Adrenal gland (tissue), 12 donors: ENCODE measurements around the gene DLG2. TPM values are rescaled to one million over a fixed set of nuclear protein-coding genes. Genes with fewer than 3 reads are reported as not detected.

Experiments used
- DNase-seq, 7 donors: peaks; one replicate each; pipeline ENCODE4 v3.0.0-alpha.2; 2019 to 2020
- H3K27ac ChIP-seq, 5 donors: fragments of 200-600 bp; sonication (generic) in 4 of 5; 1 replicate in 3 of 5; 2 replicates in 2 of 5; pipeline versions ENCODE4 v1.5.1 to v1.8.0; 2016 to 2020; ENCODE audit warnings: mild to moderate bottlenecking in 1 of 5
- H3K27me3 ChIP-seq: fragments of 200-600 bp; 2 replicates; pipeline ENCODE4 v1.8.0; 2021
- H3K36me3 ChIP-seq, 2 donors: fragments of 200-600 bp; replicated peaks in 1 of 2; 1 replicate in 1 of 2; 2 replicates in 1 of 2; pipeline versions ENCODE4 v1.5.1 to v1.8.0; 2018 to 2022
- H3K4me1 ChIP-seq, 2 donors: fragments of 200-600 bp; replicated peaks in 1 of 2; 1 replicate in 1 of 2; 2 replicates in 1 of 2; pipeline versions ENCODE4 v1.5.1 to v1.8.0; 2018 to 2021
- H3K4me3 ChIP-seq, 4 donors: fragments of 200-600 bp; sonication (generic) in 3 of 4; one replicate each; pipeline ENCODE4 v1.5.1; 2016 to 2018
- H3K9me3 ChIP-seq, 3 donors: fragments of 200-600 bp; sonication (generic) in 1 of 3; replicated peaks in 1 of 3; 1 replicate in 2 of 3; 2 replicates in 1 of 3; pipeline versions ENCODE4 v1.5.1 to v1.8.0; 2016 to 2021
- CTCF ChIP-seq, 6 experiments: fragments of 450-650 bp in 4 of 6; fragments of 200-600 bp in 2 of 6; sonication (generic) in 1 of 6; IDR thresholded peaks; 1 replicate in 5 of 6; 2 replicates in 1 of 6; pipeline versions ENCODE4 v1.5.1 to v1.8.0; 2016 to 2021; ENCODE audit warnings: antibody characterized with exemption in 6 of 6, mild to moderate bottlenecking in 2 of 6, moderate library complexity in 1 of 6
- POLR2A ChIP-seq, 2 donors: fragments of 450-650 bp; IDR thresholded peaks; one replicate each; pipeline ENCODE4 v1.6.1; 2017; ENCODE audit warnings: antibody characterized with exemption in 2 of 2, mild to moderate bottlenecking in 2 of 2, moderate library complexity in 1 of 2
- WGBS, 4 donors: extraction: QIAGEN DNeasy Blood & Tissue Kit in 2 of 4; methylation state at CpG; one replicate each; pipeline versions ENCODE4 v1.1.5 to v1.1.7; 2013 to 2017; 5-methylcytosine and 5-hydroxymethylcytosine counted together
- intact Hi-C, 2 donors: fragments of 100-400 bp; cut with DNase I; formaldehyde crosslinking; loops; one replicate each; pipeline versions ENCODE4 v1.14.1 to v1.15.0; 2022 to 2023
- polyA plus RNA-seq, 3 donors: library from polyadenylated mRNA; stranded (reverse); fragments of 200-250 nt in 2 of 3; fragments of 350-450 nt in 1 of 3; fragmentation: Illumina TruSeq in 1 of 3; extraction: RNeasy Lipid Tissue Mini Kit (QIAGEN cat#74804) in 1 of 3; gene quantifications; one replicate each; pipeline ENCODE4 v1.2.3, GENCODE V29; 2013 to 2014
- total RNA-seq, 9 donors: library from RNA; depleted of rRNA in 4 of 9; stranded (reverse); fragments of >200 nt in 4 of 9; fragments of 120-200 nt in 1 of 9; fragmentation: NEBNext Ultra II Directional in 1 of 9; extraction: Animal tissue kit (Norgen Biotek cat#: 25700) in 1 of 9; gene quantifications; one replicate each; pipeline versions ENCODE4 v1.1.0 to v1.2.4, GENCODE V29; 2013 to 2023
- donor health status: healthy with polysubstance abuse.
- donor health status: Bipolar disorder and iron deficiency.
- donor health status: DM: yes; HTN: yes; CAD: no.
- donor health status: DM: no; HTN: no; CAD: no.
- donor health status: DM: no; HTN: no; CAD: no.
- donor health status: DM: yes; HTN: yes; CAD: no.

DLG2 gene
- total and polyA plus RNA-seq, 12 donors, result 8.3 to 101 (median 37.5) TPM

- peak in 1 of 7 donors; percentile 14 for DNase-seq
- no peaks in the 10 kb centered on the region for H3K27me3 ChIP-seq
- intact Hi-C loops, result loop anchor here in 1 of 2 donors (5.0 kb wide), 1 partner anchor 33 kb away; no protein-coding TSS in a partner anchor
- WGBS, 4 donors, result 1 to 2% (median 1%) methylated on average over 13 of the region's 13 CpGs
- no peaks in the 10 kb centered on the region for H3K9me3 ChIP-seq
- no peaks in the 10 kb centered on the region for H3K36me3 ChIP-seq
- H3K4me1 ChIP-seq, result peaks cover 10 to 35% of the 10 kb centered on the region in 2 donors
- H3K27ac ChIP-seq, result peak overlapping the region in 4 of 5 donors; percentile 60 to 95 (median 84)
- no peak for TF ChIP-seq CTCF (IDR thresholded peaks at IDR 0.05)
- no peak for TF ChIP-seq POLR2A (IDR thresholded peaks at IDR 0.05)
- peak overlapping the region in 3 of 4 donors; percentile 19 to 79 (median 79) for H3K4me3 ChIP-seq
Observed at GRCh38 chr11:85628771-85629341, 1.7 kb upstream of the DLG2 start.

DNA sequence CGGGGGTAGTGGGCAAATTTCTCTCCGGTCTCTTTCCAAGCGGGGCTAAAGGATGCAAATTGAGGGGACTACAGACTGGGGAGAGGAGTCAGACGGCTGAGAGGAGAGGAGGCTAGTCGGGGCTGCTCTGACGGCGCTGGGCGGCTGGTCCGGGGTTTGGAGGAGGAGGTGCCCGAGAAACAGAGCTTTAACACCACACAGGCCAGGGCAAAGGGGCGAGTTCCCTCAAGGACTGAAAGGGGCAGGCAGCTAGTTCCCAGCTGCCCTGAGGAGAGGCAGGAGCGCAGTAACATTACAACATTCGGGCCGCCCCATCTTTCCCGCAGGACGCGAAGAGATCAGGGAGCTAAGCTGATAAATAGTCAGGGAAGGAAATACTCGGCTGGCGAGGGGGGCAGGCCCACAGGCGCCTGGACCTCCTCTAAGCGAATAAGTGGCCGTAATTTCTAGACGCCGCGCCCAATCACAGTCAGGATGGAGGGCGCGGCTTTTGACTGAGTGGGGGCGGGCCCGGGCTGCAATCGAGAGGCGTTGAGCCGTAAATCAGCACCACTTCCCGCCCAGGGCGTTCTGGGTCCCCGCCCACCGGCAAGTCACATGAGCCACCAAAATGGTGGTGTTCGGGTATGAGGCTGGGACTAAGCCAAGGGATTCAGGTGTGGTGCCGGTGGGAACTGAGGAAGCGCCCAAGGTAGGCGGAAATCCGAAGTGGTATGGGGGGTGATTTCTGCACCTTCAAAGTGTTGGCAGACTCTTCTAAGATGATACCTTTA is 1.0 kb upstream of the DLG2 start, which contains the start of gene TMEM126B:
TSS of gene TMEM126B (plus strand) at position 596 of the 773 bp plus-strand sequence. CDS start at position 611, 15 bp downstream.
- H3K4me1 ChIP-seq, result peaks cover 10 to 35% of the 10 kb centered on the region in 2 donors

DNA sequence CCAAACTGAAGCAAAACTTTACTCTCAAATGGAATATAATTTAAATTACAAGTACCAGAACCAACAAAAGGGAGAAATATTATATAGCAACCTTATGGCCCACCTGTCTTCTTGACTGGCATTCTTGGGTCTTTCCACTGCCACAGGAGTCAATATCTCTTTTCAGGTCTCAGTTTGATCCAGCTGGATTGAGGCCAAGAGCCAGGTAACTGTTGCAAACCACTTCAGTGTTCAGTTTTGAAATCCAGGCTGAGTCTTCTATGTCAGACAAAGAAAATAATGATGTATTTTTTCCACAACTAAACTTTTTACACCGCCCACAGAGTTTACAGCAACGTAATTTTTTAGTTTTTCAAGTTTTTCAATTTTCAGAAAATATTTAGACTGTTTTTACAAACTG is 648 bp downstream of the DLG2 start:
- WGBS, 4 donors, result 33 to 55% (median 45%) methylated on average over 2 of the region's 2 CpGs
- no peaks in the 10 kb centered on the region for H3K9me3 ChIP-seq
- H3K4me3 ChIP-seq, result peak overlapping the region in 2 of 4 donors; percentile 65 to 79
- no peaks in the 10 kb centered on the region for H3K27me3 ChIP-seq
- no peaks in the 10 kb centered on the region for H3K36me3 ChIP-seq
- DNase-seq, result peak in 5 of 7 donors; percentile 5 to 43 (median 26)
- H3K27ac ChIP-seq, result peak overlapping the region in 1 of 5 donors; percentile 77
- peaks cover 10 to 35% of the 10 kb centered on the region in 2 donors for H3K4me1 ChIP-seq
- intact Hi-C loops, result loop anchor here in 1 of 2 donors (5.0 kb wide), 1 partner anchor 36 kb away; no protein-coding TSS in a partner anchor
- TF ChIP-seq CTCF (IDR thresholded peaks at IDR 0.05) (no peak), POLR2A (IDR thresholded peaks at IDR 0.05) (no peak)

More for the DNA sequence above, 1.0 kb upstream of the DLG2 start, which contains the start of gene TMEM126B:
- Histone ChIP-seq H3K9me3 (no peaks in the 10 kb centered on the region), H3K4me3 (peak within 1 kb of the TSS in 3 of 4 donors; percentile 57 to 79 (median 79)), H3K36me3 (no peaks in the 10 kb centered on the region), H3K27ac (peak within 1 kb of the TSS; percentile 74 to 95 (median 80)), H3K27me3 (no peaks in the 10 kb centered on the region)
- peak; percentile 97 to 99 (median 98) for DNase-seq
- intact Hi-C loops, result loop anchor here in 1 of 2 donors (5.0 kb wide), 1 partner anchor 34 kb away; no protein-coding TSS in a partner anchor
- 0% methylated on average over 11 to 41 of the region's 41 CpGs for WGBS, 4 donors
- TF ChIP-seq POLR2A (IDR thresholded peaks at IDR 0.05), result peak; percentile 77 to 92
- TF ChIP-seq CTCF (IDR thresholded peaks at IDR 0.05), result no peak

DNA sequence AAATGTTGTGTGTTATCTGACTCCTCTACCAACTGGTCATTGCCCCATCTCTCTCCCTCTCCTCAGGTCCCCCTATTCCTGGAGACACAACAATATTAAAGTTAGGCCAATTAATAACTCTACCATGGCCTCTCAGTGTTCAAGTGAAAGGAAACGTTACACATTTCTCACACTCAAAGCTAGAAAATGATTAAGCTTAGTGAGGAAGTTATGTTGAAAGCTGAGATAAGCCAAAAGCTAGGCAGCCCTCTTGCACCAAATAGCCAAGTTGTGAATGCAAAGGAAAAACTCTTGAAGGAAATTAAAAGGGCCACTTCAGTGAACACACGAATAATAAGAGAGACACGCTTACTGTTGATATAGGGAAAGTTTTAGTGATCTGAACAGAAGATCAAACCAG is 6.9 kb downstream of the DLG2 start:
- no peak for TF ChIP-seq CTCF (IDR thresholded peaks at IDR 0.05)
- TF ChIP-seq POLR2A (IDR thresholded peaks at IDR 0.05), result no peak
- intact Hi-C loops, result no loop called here
- DNase-seq, result no peak
- H3K4me1 ChIP-seq, result peaks cover 0 to 5% of the 10 kb centered on the region in 2 donors
- no peak overlapping the region for H3K4me3 ChIP-seq
- H3K27me3 ChIP-seq, result no peaks in the 10 kb centered on the region
- no peaks in the 10 kb centered on the region for H3K36me3 ChIP-seq
- H3K27ac ChIP-seq, result no peak overlapping the region
- H3K9me3 ChIP-seq, result no peaks in the 10 kb centered on the region
- WGBS, 4 donors, result 78 to 91% (median 86%) methylated on average over 3 of the region's 3 CpGs
